ENCODE results near the gene PAK6. TPM values are rescaled to one million over a fixed set of nuclear protein-coding genes. Genes with fewer than 3 reads are reported as not detected.

Gene PAK6
- total and polyA plus RNA-seq, 2 experiments from 2014 or later = 2.4 to 20.0 TPM

DNA sequence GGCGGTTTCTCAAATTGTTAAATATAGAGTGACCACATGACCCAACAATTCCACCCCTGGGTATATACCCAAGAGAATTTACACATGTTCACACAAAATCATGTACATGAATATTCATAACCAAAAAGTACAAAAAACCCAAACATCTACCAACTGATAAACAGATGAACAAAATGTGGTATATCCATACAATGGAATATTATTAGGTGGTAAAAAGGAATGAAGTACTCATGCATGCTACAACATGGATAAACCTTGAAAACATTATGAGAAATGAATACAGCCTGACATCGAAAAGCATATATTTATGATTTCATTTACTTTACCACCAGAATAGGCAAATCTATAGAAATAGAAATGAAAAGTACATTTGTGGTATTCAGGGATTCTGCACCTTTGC lies 61.5 kb downstream of the PAK6 start:
- H4K20me1 ChIP-seq (replicated peaks; ENCODE audit: insufficient read depth) = no peaks in the 10 kb centered on the region
- H3K79me2 ChIP-seq (replicated peaks; ENCODE audit: insufficient read depth) = no peaks in the 10 kb centered on the region
- no peak overlapping the region for H3K4me2 ChIP-seq
- H3K4me3 ChIP-seq = no peak overlapping the region
- no peak overlapping the region for H3K27ac ChIP-seq (ENCODE audit: low read depth)
- Mint-ChIP-seq H3K4me1 (peaks cover 23% of the 10 kb centered on the region), H3K27ac (no peak overlapping the region), H3K9me3 (peaks cover 15% of the 10 kb centered on the region), H3K4me3 (no peak overlapping the region), H3K27me3 (ENCODE audit: insufficient read depth, low read depth, poor library complexity) (peaks cover 32% of the 10 kb centered on the region), H3K36me3 (ENCODE audit: low read depth) (peaks cover 12% of the 10 kb centered on the region)
- peaks cover 4% of the 10 kb centered on the region; the same call in 1 of the 2 replicates for H3K4me1 ChIP-seq (ENCODE audit: insufficient read depth)
- no peaks in the 10 kb centered on the region for H3F3A ChIP-seq (replicated peaks; ENCODE audit: low read depth)
- DNase-seq (ENCODE audit: low spot score) (no peak), ATAC-seq (no peak)
- H3K9me2 ChIP-seq (ENCODE audit: insufficient read depth) = no peaks in the 10 kb centered on the region
- H3K27me3 ChIP-seq (ENCODE audit: insufficient read depth) = no peaks in the 10 kb centered on the region
- H3K36me3 ChIP-seq (ENCODE audit: insufficient read depth) = no peaks in the 10 kb centered on the region
- H2AFZ ChIP-seq = no peak overlapping the region
- TF ChIP-seq JUNB (IDR thresholded peaks at IDR 0.05; ENCODE audit: unreplicated experiment) (no peak), CTCF (conservative IDR thresholded peaks at IDR 0.05; ENCODE audit: low read depth in 2 of 2) (no peak), CREB1 (CRISPR knock-in tag; IDR thresholded peaks at IDR 0.05; ENCODE audit: low read depth) (no peak), EZH2phosphoT487 (IDR thresholded peaks at IDR 0.05; ENCODE audit: unreplicated experiment) (no peak), ZNF462 (CRISPR knock-in tag; IDR thresholded peaks at IDR 0.05) (no peak), EZH2 (IDR thresholded peaks at IDR 0.05; ENCODE audit: low read depth, unreplicated experiment) (no peak), STAT1 (IDR thresholded peaks at IDR 0.05; ENCODE audit: unreplicated experiment) (no peak), POLR2AphosphoS5 (IDR thresholded peaks at IDR 0.05; ENCODE audit: low read depth) (no peak), ETS1 (IDR thresholded peaks at IDR 0.05) (no peak), NANOG (IDR thresholded peaks at IDR 0.05; ENCODE audit: borderline replicate concordance) (no peak), ZNF331 (CRISPR knock-in tag; IDR thresholded peaks at IDR 0.05; ENCODE audit: low read depth) (no peak), ZNF114 (CRISPR knock-in tag; IDR thresholded peaks at IDR 0.05) (no peak)
- TF ChIP-seq, protein P1, sequence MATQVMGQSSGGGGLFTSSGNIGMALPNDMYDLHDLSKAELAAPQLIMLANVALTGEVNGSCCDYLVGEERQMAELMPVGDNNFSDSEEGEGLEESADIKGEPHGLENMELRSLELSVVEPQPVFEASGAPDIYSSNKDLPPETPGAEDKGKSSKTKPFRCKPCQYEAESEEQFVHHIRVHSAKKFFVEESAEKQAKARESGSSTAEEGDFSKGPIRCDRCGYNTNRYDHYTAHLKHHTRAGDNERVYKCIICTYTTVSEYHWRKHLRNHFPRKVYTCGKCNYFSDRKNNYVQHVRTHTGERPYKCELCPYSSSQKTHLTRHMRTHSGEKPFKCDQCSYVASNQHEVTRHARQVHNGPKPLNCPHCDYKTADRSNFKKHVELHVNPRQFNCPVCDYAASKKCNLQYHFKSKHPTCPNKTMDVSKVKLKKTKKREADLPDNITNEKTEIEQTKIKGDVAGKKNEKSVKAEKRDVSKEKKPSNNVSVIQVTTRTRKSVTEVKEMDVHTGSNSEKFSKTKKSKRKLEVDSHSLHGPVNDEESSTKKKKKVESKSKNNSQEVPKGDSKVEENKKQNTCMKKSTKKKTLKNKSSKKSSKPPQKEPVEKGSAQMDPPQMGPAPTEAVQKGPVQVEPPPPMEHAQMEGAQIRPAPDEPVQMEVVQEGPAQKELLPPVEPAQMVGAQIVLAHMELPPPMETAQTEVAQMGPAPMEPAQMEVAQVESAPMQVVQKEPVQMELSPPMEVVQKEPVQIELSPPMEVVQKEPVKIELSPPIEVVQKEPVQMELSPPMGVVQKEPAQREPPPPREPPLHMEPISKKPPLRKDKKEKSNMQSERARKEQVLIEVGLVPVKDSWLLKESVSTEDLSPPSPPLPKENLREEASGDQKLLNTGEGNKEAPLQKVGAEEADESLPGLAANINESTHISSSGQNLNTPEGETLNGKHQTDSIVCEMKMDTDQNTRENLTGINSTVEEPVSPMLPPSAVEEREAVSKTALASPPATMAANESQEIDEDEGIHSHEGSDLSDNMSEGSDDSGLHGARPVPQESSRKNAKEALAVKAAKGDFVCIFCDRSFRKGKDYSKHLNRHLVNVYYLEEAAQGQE (IDR thresholded peaks at IDR 0.05; ENCODE audit: unreplicated experiment) = no peak

Data from GM23338 (cell line).